Fibroblast of mammary gland (primary cell): ENCODE data around the gene BNC2.

Experiments
- DNase-seq: peaks from one replicate; pipeline ENCODE4 v3.0.0-alpha.2; 2010; ENCODE audit warnings: low read depth
- H3K4me3 ChIP-seq: 2 replicates; pipeline ENCODE4 v1.5.1; 2011; ENCODE audit warnings: low read depth, mild to moderate bottlenecking, low read length, moderate library complexity; ENCODE audit not compliant: control insufficient read depth
- TF ChIP-seq, protein P1 (sequence below): conservative IDR thresholded peaks from 2 replicates; pipeline ENCODE4 v1.5.1; 2011; ENCODE audit warnings: low read depth, low read length, inconsistent platforms; ENCODE audit not compliant: control insufficient read depth, insufficient read depth

The BNC2 gene

DNA sequence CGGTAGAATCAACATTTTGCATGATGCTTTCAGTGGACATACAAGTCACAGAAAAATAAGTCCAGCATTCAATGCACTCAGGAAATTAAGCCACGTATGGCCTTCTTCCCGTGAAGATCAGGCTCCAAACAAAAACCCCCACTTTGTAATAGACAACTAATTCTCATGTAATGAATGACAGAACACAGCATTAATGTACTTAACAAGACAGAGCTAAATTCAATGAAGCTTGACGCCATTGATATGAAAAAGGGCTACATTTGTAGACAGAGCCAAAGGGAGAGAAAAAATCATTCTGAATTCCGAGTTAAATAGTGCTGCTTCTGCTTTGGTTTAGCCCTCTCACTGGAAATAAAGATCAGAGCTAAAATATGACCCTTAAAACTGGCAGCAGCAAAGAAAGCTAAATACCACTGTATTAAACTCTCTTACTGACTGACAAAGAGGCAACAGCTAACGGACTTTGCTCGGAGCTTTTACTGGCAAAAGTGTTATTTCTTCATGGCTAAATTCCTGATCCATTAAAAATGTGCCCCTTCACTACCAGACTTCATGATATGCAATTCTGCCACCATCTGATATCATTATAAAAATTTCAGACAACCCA lies 250.5 kb downstream of the BNC2 start:
- TF ChIP-seq, protein P1, sequence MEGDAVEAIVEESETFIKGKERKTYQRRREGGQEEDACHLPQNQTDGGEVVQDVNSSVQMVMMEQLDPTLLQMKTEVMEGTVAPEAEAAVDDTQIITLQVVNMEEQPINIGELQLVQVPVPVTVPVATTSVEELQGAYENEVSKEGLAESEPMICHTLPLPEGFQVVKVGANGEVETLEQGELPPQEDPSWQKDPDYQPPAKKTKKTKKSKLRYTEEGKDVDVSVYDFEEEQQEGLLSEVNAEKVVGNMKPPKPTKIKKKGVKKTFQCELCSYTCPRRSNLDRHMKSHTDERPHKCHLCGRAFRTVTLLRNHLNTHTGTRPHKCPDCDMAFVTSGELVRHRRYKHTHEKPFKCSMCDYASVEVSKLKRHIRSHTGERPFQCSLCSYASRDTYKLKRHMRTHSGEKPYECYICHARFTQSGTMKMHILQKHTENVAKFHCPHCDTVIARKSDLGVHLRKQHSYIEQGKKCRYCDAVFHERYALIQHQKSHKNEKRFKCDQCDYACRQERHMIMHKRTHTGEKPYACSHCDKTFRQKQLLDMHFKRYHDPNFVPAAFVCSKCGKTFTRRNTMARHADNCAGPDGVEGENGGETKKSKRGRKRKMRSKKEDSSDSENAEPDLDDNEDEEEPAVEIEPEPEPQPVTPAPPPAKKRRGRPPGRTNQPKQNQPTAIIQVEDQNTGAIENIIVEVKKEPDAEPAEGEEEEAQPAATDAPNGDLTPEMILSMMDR: no peak
- DNase-seq: no peak
- H3K4me3 ChIP-seq: no peak overlapping the region

DNA sequence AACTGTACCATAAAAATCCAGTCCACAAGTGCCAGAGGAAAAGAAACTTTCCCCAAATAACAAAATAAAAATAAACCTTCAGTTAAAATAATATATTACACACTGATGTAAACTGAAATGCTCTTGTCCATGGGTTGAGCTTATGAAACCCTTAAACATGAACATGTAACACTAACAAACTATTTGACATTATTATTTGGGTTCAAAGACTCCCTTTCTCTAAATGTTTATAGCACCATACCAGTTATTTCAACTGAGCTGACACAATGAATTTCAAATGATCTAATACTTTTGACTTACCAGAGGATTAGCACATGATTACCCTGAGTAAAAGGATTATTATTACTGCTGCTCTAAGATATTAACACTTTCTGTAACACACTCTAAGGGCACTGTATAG lies 251.1 kb downstream of the BNC2 start:
- TF ChIP-seq, protein P1: no peak
- no peak overlapping the region for H3K4me3 ChIP-seq
- DNase-seq: no peak

DNA sequence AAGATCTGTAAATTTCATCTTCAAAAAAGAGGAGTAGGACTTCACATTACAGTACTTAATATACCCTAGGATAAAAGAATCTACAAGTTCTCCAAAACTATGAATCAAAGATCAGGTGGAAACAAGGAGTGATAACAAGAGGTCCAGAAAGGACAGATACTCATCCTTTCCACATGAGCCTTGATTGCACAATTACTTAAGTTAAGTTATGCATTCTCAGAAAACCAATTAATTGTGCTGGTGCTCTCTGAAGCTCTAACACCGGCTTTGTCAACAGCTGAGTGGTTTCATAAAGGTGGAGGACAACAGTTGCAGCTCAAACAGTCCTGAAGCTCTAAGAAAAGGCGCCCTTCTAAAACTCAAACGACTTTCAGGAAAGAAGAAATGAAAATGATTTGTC lies 251.9 kb downstream of the BNC2 start:
- no peak overlapping the region for H3K4me3 ChIP-seq
- peak; percentile 37 for DNase-seq
- TF ChIP-seq, protein P1: no peak

DNA sequence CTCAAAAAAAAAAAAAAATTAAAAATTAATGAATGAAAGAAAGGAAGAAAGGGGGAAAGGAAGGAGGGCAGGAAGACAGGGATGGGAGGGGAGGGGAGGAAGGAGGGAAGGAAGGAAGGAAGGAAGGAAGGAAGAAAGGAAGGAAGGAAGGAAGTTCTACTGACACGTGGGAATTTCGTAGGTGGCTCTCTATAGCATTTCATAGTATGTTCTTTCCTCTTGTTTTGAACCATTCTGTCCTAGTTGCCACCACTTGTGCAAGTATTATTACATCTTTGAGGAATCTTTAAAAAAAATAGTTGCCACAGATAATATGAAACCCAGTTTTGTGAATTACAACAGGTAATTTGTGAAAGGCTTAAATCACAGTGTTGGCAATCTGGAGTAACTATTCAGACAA lies 253.8 kb downstream of the BNC2 start:
- H3K4me3 ChIP-seq: no peak overlapping the region
- no peak for DNase-seq
- TF ChIP-seq, protein P1: no peak

DNA sequence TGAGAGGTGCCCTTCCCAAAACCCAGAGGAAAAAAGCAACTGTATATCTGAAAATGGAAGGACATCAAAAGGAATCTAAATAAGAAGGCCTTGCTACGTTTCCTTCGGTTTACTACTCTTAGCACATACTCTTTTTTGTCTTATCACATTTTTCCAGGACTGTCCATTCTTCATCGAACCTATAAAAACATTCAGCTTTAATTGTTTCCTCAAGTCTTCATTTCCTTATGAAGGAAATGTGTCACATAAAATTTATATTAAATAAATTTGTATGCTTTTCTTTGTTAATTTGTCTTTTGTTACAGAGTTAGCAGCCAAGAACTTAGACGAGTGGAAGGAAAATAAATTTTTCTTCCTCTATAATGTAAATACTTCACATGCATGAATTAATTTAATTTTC lies 255.0 kb downstream of the BNC2 start:
- TF ChIP-seq, protein P1: no peak
- H3K4me3 ChIP-seq: no peak overlapping the region
- DNase-seq: no peak

DNA sequence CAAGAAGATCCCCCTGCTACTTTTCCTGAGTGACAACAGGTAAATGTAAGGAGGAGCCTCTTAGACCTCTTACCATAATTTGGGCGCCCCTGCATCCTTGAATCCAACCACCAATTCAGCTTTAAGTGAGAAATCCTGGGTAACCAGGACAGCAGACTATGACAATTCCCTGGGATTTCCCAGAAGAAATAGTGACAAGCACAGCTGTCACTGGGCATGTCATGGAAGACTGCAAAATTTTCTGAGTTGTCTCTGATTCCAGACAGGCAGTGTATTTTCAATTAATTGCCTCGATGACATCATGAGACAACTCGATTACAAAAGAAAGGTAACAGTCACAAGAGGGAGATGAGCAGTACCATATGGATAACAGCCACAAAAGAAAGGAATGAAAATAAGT lies 256.9 kb downstream of the BNC2 start:
- no peak overlapping the region for H3K4me3 ChIP-seq
- no peak for DNase-seq
- TF ChIP-seq, protein P1: no peak

DNA sequence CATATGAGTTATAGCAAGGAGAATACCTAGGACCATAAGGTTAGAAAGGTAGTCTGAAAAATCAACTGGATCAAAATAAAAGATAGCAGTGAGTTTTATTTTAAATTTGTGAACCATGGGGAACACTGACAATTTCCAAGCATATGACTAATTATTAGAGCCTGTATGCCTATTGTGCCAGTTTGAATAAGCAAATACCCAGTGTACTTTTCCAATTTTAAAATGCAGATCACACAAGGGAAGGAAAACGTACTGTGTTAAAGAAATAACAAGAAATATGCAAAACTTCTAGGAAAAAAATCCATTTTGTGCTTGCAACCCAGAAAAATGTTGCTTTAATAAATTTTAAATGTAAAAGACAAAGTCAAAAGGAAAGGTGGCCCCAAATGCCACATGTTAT lies 257.4 kb downstream of the BNC2 start:
- no peak overlapping the region for H3K4me3 ChIP-seq
- no peak for DNase-seq
- TF ChIP-seq, protein P1: no peak
